K562 (cell line): ENCODE results near the gene FAM240A. TPM values are rescaled to one million over a fixed set of nuclear protein-coding genes. Genes with fewer than 3 reads are reported as not detected.

Experiments used
- ATAC-seq: fragments of 200-7000 bp; cut with Tn5 transposase; 3 replicates; pipeline ENCODE4 v1.9.1; 2020; ENCODE audit warnings: moderate library complexity
- BruUV-seq: library from RNA; stranded (reverse); fragments of 400-500 nt; replicated peaks from 2 replicates; lab custom pipeline; 2021; lab: Mats Ljungman, UMichigan
- CTCF ChIA-PET: fragments of 300-600 bp; formaldehyde crosslinking; extraction: SDS; loops from one replicate; lab custom pipeline; 2021; ENCODE audit warnings: low intra/inter-chr PET ratio; lab: Yijun Ruan, JAX
- POLR2A ChIA-PET: fragments of 300-600, 350-650 bp; sonication (Branson Sonifier 250); formaldehyde crosslinking; extraction: SDS; loops from one replicate; lab custom pipeline; 2021; ENCODE audit warnings: antibody characterized with exemption, inconsistent platforms; lab: Yijun Ruan, JAX
- DNase-seq, 4 experiments: peaks; one replicate each; pipeline versions ENCODE4 v3.0.0 to v3.0.0-alpha.2; 2011 to 2018; ENCODE audit warnings: low spot score in 3 of 4, mixed read lengths in 3 of 4; ENCODE audit errors: extremely low read depth in 1 of 4
- FAIRE-seq: peaks from 2 replicates; lab custom pipeline; 2011; peaks lifted over from hg19 to GRCh38; lab: Jason Lieb, UNC
- H2AFZ ChIP-seq: 2 replicates; pipeline ENCODE4 v1.6.0; 2011; ENCODE audit warnings: low read depth, low read length, control low read depth, inconsistent platforms
- H3K27ac ChIP-seq: fragments of 200-600 bp; 3 replicates; pipeline ENCODE4 v1.8.0; 2011; ENCODE audit warnings: low read depth, mild to moderate bottlenecking, control low read depth, inconsistent platforms, low read length, moderate library complexity, mixed read lengths; ENCODE audit errors: extremely low read depth
- H3K27me3 ChIP-seq, 2 experiments: fragments of 300-600 bp in 1 of 2; 2 replicates in 1 of 2; 3 replicates in 1 of 2; pipeline versions ENCODE4 v1.6.0 to v1.8.0; 2011; ENCODE audit warnings: inconsistent platforms in 2 of 2, low read length in 2 of 2, mild to moderate bottlenecking in 1 of 2, mixed read lengths in 1 of 2, moderate library complexity in 1 of 2; ENCODE audit not compliant: control insufficient read depth in 2 of 2, insufficient read depth in 2 of 2
- H3K36me3 ChIP-seq: fragments of 300-600 bp; 3 replicates; pipeline ENCODE4 v1.8.0; 2011; ENCODE audit warnings: mild to moderate bottlenecking, low read length, inconsistent platforms; ENCODE audit not compliant: control insufficient read depth, insufficient read depth
- H3K4me1 ChIP-seq, 2 experiments: fragments of 200-600 bp in 1 of 2; replicated peaks in 1 of 2; 2 replicates in 1 of 2; 3 replicates in 1 of 2; pipeline versions ENCODE4 v1.5.1 to v1.8.0; 2011; ENCODE audit warnings: inconsistent platforms in 2 of 2, low read length in 2 of 2, mild to moderate bottlenecking in 1 of 2, mixed read lengths in 1 of 2, moderate library complexity in 1 of 2; ENCODE audit not compliant: control insufficient read depth in 2 of 2, insufficient read depth in 2 of 2
- H3K4me2 ChIP-seq: 2 replicates; pipeline ENCODE4 v1.6.1; 2011; ENCODE audit warnings: low read length, control low read depth, inconsistent platforms, mixed read lengths; ENCODE audit not compliant: insufficient read depth
- H3K4me3 ChIP-seq: fragments of 200-600 bp; sonication (generic), shearing (Covaris generic); 2 replicates; pipeline ENCODE4 v1.5.1; 2016; ENCODE audit warnings: control low read depth, inconsistent platforms
- H3K79me2 ChIP-seq: fragments of 200-600 bp; 3 replicates; pipeline ENCODE4 v1.8.0; 2011; ENCODE audit warnings: low read length, inconsistent platforms; ENCODE audit not compliant: control insufficient read depth, insufficient read depth
- H3K9ac ChIP-seq, 2 experiments: 2 replicates each; pipeline versions ENCODE4 v1.6.0 to v1.6.1; 2011; ENCODE audit warnings: low read depth in 2 of 2, low read length in 2 of 2, control low read depth in 1 of 2, inconsistent platforms in 1 of 2, mild to moderate bottlenecking in 1 of 2, mixed read lengths in 1 of 2; ENCODE audit not compliant: insufficient read depth in 1 of 2
- H3K9me1 ChIP-seq: one replicate; pipeline ENCODE4 v1.6.0; 2011; ENCODE audit warnings: inconsistent platforms, mild to moderate bottlenecking, low read length, moderate library complexity; ENCODE audit not compliant: control insufficient read depth, insufficient read depth
- H3K9me3 ChIP-seq: replicated peaks from 2 replicates; pipeline ENCODE4 v1.5.1; 2011; ENCODE audit warnings: low read depth, low read length, inconsistent platforms; ENCODE audit not compliant: control insufficient read depth, insufficient read depth
- H4K20me1 ChIP-seq: replicated peaks from 2 replicates; pipeline ENCODE4 v1.6.1; 2011; ENCODE audit warnings: low read length, inconsistent platforms, mixed read lengths; ENCODE audit not compliant: control insufficient read depth, insufficient read depth
- BACH1 ChIP-seq: fragments of 200-800 bp; sonication (Bioruptor generic); IDR thresholded peaks from 2 replicates; pipeline ENCODE4 v1.6.1; 2016; ENCODE audit warnings: missing genetic modification characterization, missing compliant biosample characterization
- CEBPB ChIP-seq: fragments of 450-650 bp; IDR thresholded peaks from 2 replicates; pipeline ENCODE4 v1.6.1; 2016; ENCODE audit warnings: missing genetic modification characterization, missing compliant biosample characterization
- CEBPG ChIP-seq, 3 experiments: fragments of 200-800 bp in 1 of 3; sonication (Bioruptor generic) in 1 of 3; sonication (generic) in 1 of 3; formaldehyde crosslinking in 1 of 3; IDR thresholded peaks in 2 of 3; conservative IDR thresholded peaks in 1 of 3; 2 replicates each; pipeline versions ENCODE4 v1.6.1 to v1.8.0; 2016 to 2022; ENCODE audit warnings: missing compliant biosample characterization in 2 of 3, missing genetic modification characterization in 2 of 3, mild to moderate bottlenecking in 1 of 3, missing genetic modification reagents in 1 of 3
- FOXA1 ChIP-seq: fragments of 450-650 bp; IDR thresholded peaks from 2 replicates; pipeline ENCODE4 v1.6.1; 2016; ENCODE audit warnings: mild to moderate bottlenecking, borderline replicate concordance
- JUN ChIP-seq, 2 experiments: sonication (generic) in 1 of 2; formaldehyde crosslinking in 1 of 2; IDR thresholded peaks; 2 replicates each; pipeline versions ENCODE4 v1.6.1 to v1.8.0; 2012 to 2022; ENCODE audit warnings: borderline replicate concordance in 2 of 2, mild to moderate bottlenecking in 2 of 2, improper control_type of control experiment in 1 of 2, low read depth in 1 of 2, low read length in 1 of 2, missing genetic modification reagents in 1 of 2
- RNF2 ChIP-seq: sonication (generic); IDR thresholded peaks from 2 replicates; pipeline ENCODE4 v1.6.1; 2016
- SMAD2 ChIP-seq: fragments of 150-350 bp; IDR thresholded peaks from 2 replicates; pipeline ENCODE4 v1.6.1; 2014; ENCODE audit warnings: low read depth, mild to moderate bottlenecking, low read length
- ZFX ChIP-seq: sonication (generic); formaldehyde crosslinking; IDR thresholded peaks from 2 replicates; pipeline ENCODE4 v1.8.0; 2022; ENCODE audit warnings: mild to moderate bottlenecking, missing genetic modification reagents, moderate library complexity
- ZNF263 ChIP-seq: sonication (generic); formaldehyde crosslinking; IDR thresholded peaks from 2 replicates; pipeline ENCODE4 v1.8.0; 2022; ENCODE audit warnings: mild to moderate bottlenecking, missing genetic modification reagents, borderline replicate concordance
- ZNF717 ChIP-seq: fragments of 250-450 bp; sonication (Bioruptor Pico); IDR thresholded peaks from 2 replicates; pipeline ENCODE4 v1.5.0; 2021
- WGBS: fragments of 100-300 bp; shearing (Covaris generic); methylation state at CpG from one replicate; pipeline ENCODE4 v1.1.6; 2016; ENCODE audit warnings: low coverage, mixed read lengths; ENCODE audit not compliant: insufficient coverage; ENCODE audit errors: missing lambda C conversion rate; 5-methylcytosine and 5-hydroxymethylcytosine counted together
- in situ Hi-C: fragments of 300-500 bp; cut with MboI; formaldehyde crosslinking; loops from 4 replicates; pipeline ENCODE4 v1.15.0; 2018; ENCODE audit warnings: inconsistent platforms, mixed read lengths
- intact Hi-C: fragments of 100-400 bp; cut with micrococcal nuclease; formaldehyde crosslinking; loops from 2 replicates; pipeline ENCODE4 v1.14.2; 2022
- polyA plus RNA-seq, 8 experiments: library from polyadenylated mRNA; depleted of rRNA in 4 of 8; stranded (reverse) in 5 of 8; unstranded in 3 of 8; fragments of >200 nt; fragmentation: Nextera tagmentation in 2 of 8; fragmentation: Illumina TruSeq in 1 of 8; extraction: Ambion mirVana in 2 of 8; extraction: Trizol in 1 of 8; gene quantifications; 2 replicates each; pipeline versions ENCODE4 v1.2.1 to v1.2.3, GENCODE V29; 2011 to 2014; ENCODE audit warnings: inconsistent platforms in 1 of 8, missing spikeins in 1 of 8
- total RNA-seq, 7 experiments: library from RNA; depleted of rRNA in 6 of 7; stranded (reverse); fragments of >200 nt in 6 of 7; fragmentation: Illumina TruSeq in 2 of 7; extraction: Trizol in 2 of 7; gene quantifications; 2 replicates each; pipeline versions ENCODE4 v1.2.1 to v1.2.3, GENCODE V29; 2011 to 2021; ENCODE audit warnings: low replicate concordance in 1 of 7
- TF ChIP-seq, protein P1 (sequence below): conservative IDR thresholded peaks from 2 replicates; pipeline ENCODE4 v1.6.1; 2011; ENCODE audit warnings: low read depth, mild to moderate bottlenecking, low read length; ENCODE audit not compliant: control insufficient read depth
- TF ChIP-seq, protein P2 (sequence below): fragments of 450-650 bp; IDR thresholded peaks from 2 replicates; pipeline ENCODE4 v1.6.1; 2017; ENCODE audit warnings: mild to moderate bottlenecking, moderate library complexity

The FAM240A gene
- total and polyA plus RNA-seq, 9 of the 15 experiments (the other 6 are each of a cell fraction or from before 2014, with no cell fraction given) = not detected

DNA sequence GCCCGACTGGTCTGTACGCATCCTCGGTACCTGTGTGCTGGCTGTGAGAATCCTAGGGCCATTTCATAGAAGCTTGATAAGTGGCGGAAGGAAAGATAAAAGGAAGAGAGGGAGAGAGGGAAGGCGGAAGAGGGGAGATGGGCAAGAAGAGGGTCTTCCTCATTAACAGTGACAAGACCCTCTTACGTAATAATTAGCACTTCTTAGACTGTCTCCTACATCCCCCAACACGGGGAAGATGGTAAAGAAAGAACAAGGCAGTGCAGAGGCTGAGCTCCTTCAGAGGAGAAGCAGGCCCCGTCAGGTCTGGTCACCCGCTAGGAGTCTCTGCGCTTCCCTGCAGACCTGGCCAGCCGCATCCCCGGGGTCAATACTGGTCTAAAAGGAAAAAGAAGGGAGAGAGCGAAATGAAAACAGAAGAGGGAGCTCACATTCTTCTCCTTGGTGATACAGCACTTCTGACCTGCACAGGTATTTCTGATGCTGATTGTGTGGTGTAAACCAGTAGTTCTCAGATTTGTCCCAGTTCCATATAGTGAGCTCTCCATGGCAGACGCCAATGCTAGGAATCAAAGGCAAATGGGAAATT lies 19.0 kb upstream of the FAM240A start:
- FAIRE-seq = no peak
- H3K27me3 ChIP-seq = peaks cover 11 to 25% of the 10 kb centered on the region in 2 experiments
- no peaks in the 10 kb centered on the region for H3K9me3 ChIP-seq
- H3K79me2 ChIP-seq = no peaks in the 10 kb centered on the region
- TF ChIP-seq CEBPB (tag) (peak; percentile 44; the same call in 1 of the 2 replicates), RNF2 (no peak), CEBPG (CRISPR knock-in tag; IDR thresholded peaks at IDR 0.05) (no peak), CEBPG (tag; conservative IDR thresholded peaks at IDR 0.05 in 1 of 2, IDR thresholded peaks at IDR 0.05 in 1 of 2) (peak; percentile 17 to 47; a peak in 1 of 4 replicates)
- CTCF ChIA-PET = no interaction called here
- no peaks in the 10 kb centered on the region for H3K9me1 ChIP-seq
- H3K9ac ChIP-seq = no peak overlapping the region
- in situ Hi-C loops = no loop called here
- H2AFZ ChIP-seq = no peak overlapping the region
- no TSS peak for BruUV-seq
- peak; percentile 44; the same call in 2 of the 3 replicates for ATAC-seq
- H3K4me2 ChIP-seq = no peak overlapping the region
- intact Hi-C loops = no loop called here
- H3K4me1 ChIP-seq = no peaks in the 10 kb centered on the region
- POLR2A ChIA-PET = interaction anchor here (0.7 kb wide), 1 partner anchor 47 kb away, joined by 3 read pairs; no protein-coding TSS in a partner anchor
- peaks cover 4% of the 10 kb centered on the region; the same call in 1 of the 2 replicates for H4K20me1 ChIP-seq
- no peak overlapping the region for H3K4me3 ChIP-seq
- WGBS = under 1% methylated on average over 14 of the region's 14 CpGs
- no peak overlapping the region for H3K27ac ChIP-seq
- no peak for DNase-seq
- H3K36me3 ChIP-seq = no peaks in the 10 kb centered on the region

DNA sequence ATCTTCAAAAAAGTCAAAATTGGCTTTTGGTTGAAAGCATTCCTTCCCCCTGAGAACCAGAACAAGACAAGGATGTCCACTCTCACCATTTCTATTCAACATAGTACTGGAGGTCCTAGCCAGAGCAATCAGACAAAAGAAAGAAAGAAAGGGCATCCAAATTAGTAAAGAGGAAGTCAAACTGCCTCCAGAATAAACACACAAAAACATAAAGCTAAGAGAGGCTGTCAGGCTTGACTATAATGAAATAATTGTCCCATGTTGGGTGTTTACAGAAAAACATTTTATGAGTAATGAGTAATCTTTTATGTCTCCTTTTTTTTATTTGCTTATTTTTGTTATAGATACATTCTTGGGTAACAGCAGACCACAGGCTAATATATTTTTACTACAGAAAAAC lies 18.3 kb upstream of the FAM240A start:
- peaks cover 16 to 30% of the 10 kb centered on the region in 2 experiments for H3K27me3 ChIP-seq
- no peaks in the 10 kb centered on the region for H3K9me3 ChIP-seq
- no peak overlapping the region for H2AFZ ChIP-seq
- in situ Hi-C loops (no loop called here), intact Hi-C loops (no loop called here)
- no peak for FAIRE-seq
- no peaks in the 10 kb centered on the region for H3K79me2 ChIP-seq
- no peak overlapping the region for H3K4me2 ChIP-seq
- ATAC-seq = no peak
- no peak for TF ChIP-seq FOXA1
- TF ChIP-seq, protein P1, sequence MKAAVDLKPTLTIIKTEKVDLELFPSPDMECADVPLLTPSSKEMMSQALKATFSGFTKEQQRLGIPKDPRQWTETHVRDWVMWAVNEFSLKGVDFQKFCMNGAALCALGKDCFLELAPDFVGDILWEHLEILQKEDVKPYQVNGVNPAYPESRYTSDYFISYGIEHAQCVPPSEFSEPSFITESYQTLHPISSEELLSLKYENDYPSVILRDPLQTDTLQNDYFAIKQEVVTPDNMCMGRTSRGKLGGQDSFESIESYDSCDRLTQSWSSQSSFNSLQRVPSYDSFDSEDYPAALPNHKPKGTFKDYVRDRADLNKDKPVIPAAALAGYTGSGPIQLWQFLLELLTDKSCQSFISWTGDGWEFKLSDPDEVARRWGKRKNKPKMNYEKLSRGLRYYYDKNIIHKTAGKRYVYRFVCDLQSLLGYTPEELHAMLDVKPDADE = no peak
- TF ChIP-seq BACH1 (tag) = no peak
- no peak for TF ChIP-seq ZNF717 (CRISPR knock-in tag)
- TF ChIP-seq ZFX (CRISPR knock-in tag) = no peak
- no peak for TF ChIP-seq ZNF263 (CRISPR knock-in tag)
- TF ChIP-seq JUN (IDR thresholded peaks at IDR 0.05; ENCODE audit: borderline replicate concordance, low read depth, low read length) = no peak
- TF ChIP-seq JUN (CRISPR knock-in tag; IDR thresholded peaks at IDR 0.05; ENCODE audit: borderline replicate concordance) = no peak
- TF ChIP-seq, protein P2, sequence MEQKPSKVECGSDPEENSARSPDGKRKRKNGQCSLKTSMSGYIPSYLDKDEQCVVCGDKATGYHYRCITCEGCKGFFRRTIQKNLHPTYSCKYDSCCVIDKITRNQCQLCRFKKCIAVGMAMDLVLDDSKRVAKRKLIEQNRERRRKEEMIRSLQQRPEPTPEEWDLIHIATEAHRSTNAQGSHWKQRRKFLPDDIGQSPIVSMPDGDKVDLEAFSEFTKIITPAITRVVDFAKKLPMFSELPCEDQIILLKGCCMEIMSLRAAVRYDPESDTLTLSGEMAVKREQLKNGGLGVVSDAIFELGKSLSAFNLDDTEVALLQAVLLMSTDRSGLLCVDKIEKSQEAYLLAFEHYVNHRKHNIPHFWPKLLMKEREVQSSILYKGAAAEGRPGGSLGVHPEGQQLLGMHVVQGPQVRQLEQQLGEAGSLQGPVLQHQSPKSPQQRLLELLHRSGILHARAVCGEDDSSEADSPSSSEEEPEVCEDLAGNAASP = no peak
- no peak for TF ChIP-seq SMAD2
- H3K4me1 ChIP-seq = no peaks in the 10 kb centered on the region
- POLR2A ChIA-PET = no interaction called here
- DNase-seq = no peak
- no peak overlapping the region for H3K27ac ChIP-seq
- CTCF ChIA-PET = no interaction called here
- no peaks in the 10 kb centered on the region for H3K36me3 ChIP-seq
- no peak overlapping the region for H3K4me3 ChIP-seq
- peaks cover 4% of the 10 kb centered on the region; the same call in 1 of the 2 replicates for H4K20me1 ChIP-seq
- no peaks in the 10 kb centered on the region for H3K9me1 ChIP-seq
- no TSS peak for BruUV-seq
- H3K9ac ChIP-seq = no peak overlapping the region
